Fibroblast of villous mesenchyme (primary cell): ENCODE measurements around the gene MYLIP. TPM values are rescaled to one million over a fixed set of nuclear protein-coding genes. Genes with fewer than 3 reads are reported as not detected.

Source experiments
- DNase-seq: peaks from one replicate; pipeline ENCODE4 v3.0.0-alpha.2; 2010; ENCODE audit warnings: low read depth
- H3K4me3 ChIP-seq: 2 replicates; pipeline ENCODE4 v1.5.1; 2011; ENCODE audit warnings: low read depth, mild to moderate bottlenecking, low read length
- CTCF ChIP-seq: IDR thresholded peaks from 2 replicates; pipeline ENCODE4 v1.5.1; 2012; ENCODE audit warnings: low read depth, mild to moderate bottlenecking, low read length; ENCODE audit not compliant: insufficient read depth
- total RNA-seq: library from RNA; depleted of rRNA; stranded (reverse); fragments of >200 nt; gene quantifications from 2 replicates; pipeline ENCODE4 v1.2.3, GENCODE V29; 2012

The MYLIP gene
- total RNA-seq, 1 donor, result 31.5 TPM

GRCh38 chr6:16122197-16122596 is 6.7 kb upstream of the MYLIP start:
- no peak for TF ChIP-seq CTCF
- H3K4me3 ChIP-seq, result no peak overlapping the region
- DNase-seq, result no peak

- H3K4me3 ChIP-seq, result no peak overlapping the region
- no peak for DNase-seq
- TF ChIP-seq CTCF, result no peak
These were observed 4.4 kb upstream of the MYLIP start for GRCh38 chr6:16124198-16125180.

GRCh38 chr6:16126056-16126455 is 2.8 kb upstream of the MYLIP start:
- no peak overlapping the region for H3K4me3 ChIP-seq
- no peak for TF ChIP-seq CTCF

GRCh38 chr6:16126861-16127260 is 2.0 kb upstream of the MYLIP start:
- TF ChIP-seq CTCF, result no peak
- H3K4me3 ChIP-seq, result no peak overlapping the region
- DNase-seq, result no peak

More at GRCh38 chr6:16126056-16126455, 2.8 kb upstream of the MYLIP start:
- DNase-seq, result no peak

GRCh38 chr6:16127471-16127870 is 1.4 kb upstream of the MYLIP start:
- no peak for TF ChIP-seq CTCF
- DNase-seq, result no peak
- no peak overlapping the region for H3K4me3 ChIP-seq

- no peak for DNase-seq
- peak overlapping the region; percentile 86 for H3K4me3 ChIP-seq
- no peak for TF ChIP-seq CTCF
These were observed 926 bp downstream of the MYLIP start for GRCh38 chr6:16129623-16130401.
